RWPE2 (cell line): ENCODE data around the gene OCA2.

Source experiments
- ATAC-seq: fragments of 200-7000 bp; cut with Tn5 transposase; 3 replicates; pipeline ENCODE4 v1.9.1; 2021; ENCODE audit warnings: low read depth
- DNase-seq: peaks from one replicate; pipeline ENCODE4 v3.0.0-alpha.2; 2020; ENCODE audit warnings: low spot score
- H3K27ac ChIP-seq: fragments of 450-650 bp; 2 replicates; pipeline ENCODE4 v1.5.1; 2017; ENCODE audit warnings: mild to moderate bottlenecking; ENCODE audit not compliant: poor library complexity, severe bottlenecking
- H3K27me3 ChIP-seq: fragments of 250-450 bp; sonication (Bioruptor Pico); 2 replicates; pipeline ENCODE4 v1.5.1; 2021; ENCODE audit warnings: mild to moderate bottlenecking, moderate library complexity; ENCODE audit not compliant: insufficient read depth, poor library complexity, severe bottlenecking
- H3K36me3 ChIP-seq: fragments of 250-450 bp; sonication (Bioruptor Pico); 2 replicates; pipeline ENCODE4 v1.5.1; 2020; ENCODE audit warnings: low read depth, mild to moderate bottlenecking, moderate library complexity
- H3K4me1 ChIP-seq: fragments of 250-450 bp; sonication (Bioruptor Pico); 2 replicates; pipeline ENCODE4 v1.5.1; 2021; ENCODE audit warnings: mild to moderate bottlenecking, moderate library complexity; ENCODE audit not compliant: insufficient read depth, poor library complexity, severe bottlenecking
- H3K4me3 ChIP-seq: fragments of 250-450 bp; sonication (Bioruptor Pico); 2 replicates; pipeline ENCODE4 v1.5.1; 2021; ENCODE audit warnings: mild to moderate bottlenecking, moderate library complexity; ENCODE audit not compliant: severe bottlenecking
- H3K9me3 ChIP-seq: fragments of 250-450 bp; sonication (Bioruptor Pico); 2 replicates; pipeline ENCODE4 v1.5.1; 2021; ENCODE audit warnings: mild to moderate bottlenecking, moderate library complexity; ENCODE audit not compliant: severe bottlenecking
- TF ChIP-seq, protein P1 (sequence below): fragments of 450-650 bp; IDR thresholded peaks from one replicate; pipeline ENCODE4 v1.5.1; 2017; ENCODE audit warnings: mild to moderate bottlenecking, moderate library complexity; ENCODE audit not compliant: poor library complexity, severe bottlenecking

OCA2 gene

DNA sequence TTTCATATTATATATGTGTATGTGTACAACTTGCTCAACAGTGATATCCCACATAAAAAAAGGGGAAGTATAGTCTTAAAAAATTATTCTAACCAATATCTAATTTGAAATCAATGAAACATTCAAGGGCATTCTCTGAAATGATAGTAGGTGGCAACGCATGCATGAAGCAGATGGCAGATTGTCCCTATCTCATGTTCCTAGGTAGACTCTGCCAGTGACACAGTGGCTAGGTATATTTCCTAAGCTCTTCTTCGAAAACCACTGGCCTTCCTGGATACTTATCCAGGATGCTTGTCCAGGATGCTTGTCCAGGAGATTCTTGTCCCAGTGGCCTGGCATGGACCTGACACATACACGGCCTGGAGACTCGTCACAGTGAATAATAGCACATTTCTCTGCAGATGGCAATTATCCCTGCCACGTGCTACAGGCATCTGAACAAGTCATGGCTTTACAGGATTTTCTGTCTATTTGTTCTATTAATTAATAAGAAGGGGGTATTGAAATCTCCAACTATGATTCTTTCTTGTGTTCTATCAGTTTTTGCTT, 54.9 kb downstream of the OCA2 start:
- DNase-seq (no peak), ATAC-seq (no peak)
- H3K4me3 ChIP-seq: no peak overlapping the region
- H3K27me3 ChIP-seq: peaks cover 9% of the 10 kb centered on the region
- H3K9me3 ChIP-seq: no peaks in the 10 kb centered on the region
- H3K4me1 ChIP-seq: no peaks in the 10 kb centered on the region
- H3K36me3 ChIP-seq: no peaks in the 10 kb centered on the region
- TF ChIP-seq, protein P1, sequence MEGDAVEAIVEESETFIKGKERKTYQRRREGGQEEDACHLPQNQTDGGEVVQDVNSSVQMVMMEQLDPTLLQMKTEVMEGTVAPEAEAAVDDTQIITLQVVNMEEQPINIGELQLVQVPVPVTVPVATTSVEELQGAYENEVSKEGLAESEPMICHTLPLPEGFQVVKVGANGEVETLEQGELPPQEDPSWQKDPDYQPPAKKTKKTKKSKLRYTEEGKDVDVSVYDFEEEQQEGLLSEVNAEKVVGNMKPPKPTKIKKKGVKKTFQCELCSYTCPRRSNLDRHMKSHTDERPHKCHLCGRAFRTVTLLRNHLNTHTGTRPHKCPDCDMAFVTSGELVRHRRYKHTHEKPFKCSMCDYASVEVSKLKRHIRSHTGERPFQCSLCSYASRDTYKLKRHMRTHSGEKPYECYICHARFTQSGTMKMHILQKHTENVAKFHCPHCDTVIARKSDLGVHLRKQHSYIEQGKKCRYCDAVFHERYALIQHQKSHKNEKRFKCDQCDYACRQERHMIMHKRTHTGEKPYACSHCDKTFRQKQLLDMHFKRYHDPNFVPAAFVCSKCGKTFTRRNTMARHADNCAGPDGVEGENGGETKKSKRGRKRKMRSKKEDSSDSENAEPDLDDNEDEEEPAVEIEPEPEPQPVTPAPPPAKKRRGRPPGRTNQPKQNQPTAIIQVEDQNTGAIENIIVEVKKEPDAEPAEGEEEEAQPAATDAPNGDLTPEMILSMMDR: no peak
- H3K27ac ChIP-seq: no peak overlapping the region

DNA sequence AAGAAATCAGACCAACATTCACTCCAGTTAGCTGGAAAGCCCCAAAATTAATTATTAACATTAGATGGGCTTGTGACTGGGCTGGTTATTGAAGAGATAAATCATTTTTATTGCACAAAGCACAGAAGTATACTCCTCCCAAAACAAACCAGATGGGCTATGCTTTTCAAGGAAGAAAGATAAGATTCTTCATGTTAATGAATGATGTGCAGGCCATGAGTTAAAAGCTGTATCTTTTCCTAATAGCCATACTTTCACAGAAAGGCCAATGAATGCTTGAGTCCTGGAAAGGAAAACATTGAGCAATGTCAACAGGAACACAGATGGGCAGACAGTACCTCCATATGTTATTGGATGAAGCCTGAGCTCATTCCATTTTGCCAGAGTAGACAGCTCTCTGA, 55.4 kb downstream of the OCA2 start:
- peaks cover 9% of the 10 kb centered on the region for H3K27me3 ChIP-seq
- TF ChIP-seq, protein P1: no peak

DNA sequence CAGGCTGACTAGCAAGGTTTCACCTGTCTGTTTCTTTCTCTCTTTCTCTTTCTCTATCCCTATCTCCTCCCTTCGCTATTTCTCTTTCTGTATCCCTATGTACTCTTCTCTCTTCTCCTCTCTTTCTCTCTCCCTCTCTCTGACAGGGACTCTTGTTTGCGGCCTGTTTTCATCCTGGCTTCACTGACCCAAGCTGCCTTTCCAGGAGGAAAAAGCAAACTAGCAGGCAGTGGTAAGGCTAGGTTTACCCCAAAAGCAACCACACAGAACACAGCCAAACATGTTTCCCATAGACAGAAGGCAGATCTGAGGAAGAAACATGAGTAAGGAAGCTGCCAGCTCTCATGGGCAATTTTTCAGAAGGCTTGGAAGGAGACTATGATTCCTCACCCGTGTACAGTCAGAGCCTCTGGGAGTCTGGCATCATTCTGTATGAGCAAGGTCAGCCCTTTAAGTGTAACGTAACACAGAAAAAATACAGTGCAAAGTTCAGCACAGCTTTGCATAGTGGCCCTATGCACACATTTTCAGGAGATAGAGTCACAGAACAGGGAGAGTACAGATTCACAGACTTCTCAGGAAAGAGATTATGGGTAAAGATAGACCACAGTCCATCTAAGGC, 61.0 kb downstream of the OCA2 start:
- TF ChIP-seq, protein P1: no peak
- Histone ChIP-seq H3K4me3 (no peak overlapping the region), H3K4me1 (no peaks in the 10 kb centered on the region), H3K9me3 (no peaks in the 10 kb centered on the region), H3K27me3 (peaks cover 9% of the 10 kb centered on the region), H3K36me3 (no peaks in the 10 kb centered on the region), H3K27ac (no peak overlapping the region)
- no peak for ATAC-seq
- DNase-seq: no peak

More for the DNA sequence above, 55.4 kb downstream of the OCA2 start:
- H3K27ac ChIP-seq: no peak overlapping the region
- no peaks in the 10 kb centered on the region for H3K4me1 ChIP-seq
- DNase-seq: no peak
- no peaks in the 10 kb centered on the region for H3K36me3 ChIP-seq
- no peak overlapping the region for H3K4me3 ChIP-seq
- no peaks in the 10 kb centered on the region for H3K9me3 ChIP-seq
- no peak for ATAC-seq

DNA sequence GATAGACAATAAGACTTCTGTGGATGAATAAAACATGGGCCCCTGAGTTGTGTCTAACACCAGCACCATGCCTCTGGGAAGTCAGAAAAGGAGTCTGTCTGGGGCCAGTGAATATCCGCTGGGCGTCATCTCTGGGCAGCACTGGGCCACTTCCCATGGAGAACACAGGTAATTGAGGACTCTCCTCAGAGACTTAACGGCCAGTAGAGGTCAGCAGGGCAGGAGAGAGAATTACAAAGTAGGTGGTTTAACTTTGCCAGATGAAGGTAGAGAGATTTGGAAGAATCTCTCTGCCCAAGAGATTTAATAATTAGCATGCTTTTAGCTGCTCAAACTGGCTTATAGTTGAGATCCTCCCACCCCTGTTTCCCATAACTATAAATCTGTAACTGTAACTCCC, 65.7 kb downstream of the OCA2 start:
- Histone ChIP-seq H3K36me3 (no peaks in the 10 kb centered on the region), H3K9me3 (no peaks in the 10 kb centered on the region), H3K4me3 (no peak overlapping the region), H3K27me3 (peaks cover 9% of the 10 kb centered on the region), H3K4me1 (no peaks in the 10 kb centered on the region), H3K27ac (no peak overlapping the region)
- TF ChIP-seq, protein P1: no peak
- DNase-seq: no peak
- 0 out of 3 replicates have a peak, but pooled peaks have one; percentile 31 for ATAC-seq

- ATAC-seq: no peak
- H3K27me3 ChIP-seq: peaks cover 8% of the 10 kb centered on the region
- H3K27ac ChIP-seq: no peak overlapping the region
- no peaks in the 10 kb centered on the region for H3K9me3 ChIP-seq
- H3K4me1 ChIP-seq: no peaks in the 10 kb centered on the region
- no peaks in the 10 kb centered on the region for H3K36me3 ChIP-seq
- H3K4me3 ChIP-seq: no peak overlapping the region
- TF ChIP-seq, protein P1: no peak
- DNase-seq: no peak
Observed at GRCh38 chr15:28030801-28031200, 68.3 kb downstream of the OCA2 start.
